ENCODE measurements around the gene ASXL1.
"Not testable (repeated sequence)": the region's sequence is repeated elsewhere in the genome, so short reads cannot be mapped to it uniquely, and the experiment has no call there.

Gene ASXL1

GRCh38 chr20:32454164-32455145, 96.3 kb downstream of the ASXL1 start:
- DNase-seq (ENCODE audit: low read depth) = no peak

DNA sequence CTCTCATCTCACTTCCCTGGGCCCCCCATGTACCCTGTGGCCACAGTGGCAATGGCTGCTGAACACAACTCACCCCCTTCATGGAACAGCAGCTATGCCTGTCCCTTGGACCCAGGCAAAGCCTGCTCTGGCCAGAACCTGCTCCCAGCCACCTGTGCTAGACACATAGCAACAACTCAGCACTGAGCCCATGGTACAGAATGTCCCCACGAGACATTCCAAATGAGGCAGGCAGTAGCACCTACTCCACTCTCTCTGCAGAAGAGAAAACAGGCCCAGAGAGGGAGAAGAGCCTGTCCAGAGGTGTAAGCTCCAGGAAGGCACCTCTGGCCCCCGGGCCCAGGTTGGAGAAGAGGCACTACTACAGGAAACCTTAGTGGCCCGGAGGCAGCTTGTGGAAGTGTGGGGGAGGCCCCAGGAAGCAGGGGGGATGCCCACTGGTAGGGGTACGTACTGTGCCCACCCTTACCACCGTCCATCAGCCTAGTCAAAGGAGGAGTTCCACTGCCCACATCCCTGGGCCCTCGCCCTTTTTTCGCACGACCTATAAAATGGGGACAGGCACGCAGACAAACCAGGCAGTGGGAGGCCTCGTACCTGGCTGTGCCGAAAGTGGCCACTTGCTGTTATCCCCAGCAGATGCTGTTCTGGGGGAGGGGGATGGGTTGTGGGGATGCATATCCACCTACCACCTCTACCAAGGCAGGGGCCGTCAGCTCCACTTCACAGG, 97.2 kb downstream of the ASXL1 start:
- DNase-seq (ENCODE audit: low read depth) = no peak

DNA sequence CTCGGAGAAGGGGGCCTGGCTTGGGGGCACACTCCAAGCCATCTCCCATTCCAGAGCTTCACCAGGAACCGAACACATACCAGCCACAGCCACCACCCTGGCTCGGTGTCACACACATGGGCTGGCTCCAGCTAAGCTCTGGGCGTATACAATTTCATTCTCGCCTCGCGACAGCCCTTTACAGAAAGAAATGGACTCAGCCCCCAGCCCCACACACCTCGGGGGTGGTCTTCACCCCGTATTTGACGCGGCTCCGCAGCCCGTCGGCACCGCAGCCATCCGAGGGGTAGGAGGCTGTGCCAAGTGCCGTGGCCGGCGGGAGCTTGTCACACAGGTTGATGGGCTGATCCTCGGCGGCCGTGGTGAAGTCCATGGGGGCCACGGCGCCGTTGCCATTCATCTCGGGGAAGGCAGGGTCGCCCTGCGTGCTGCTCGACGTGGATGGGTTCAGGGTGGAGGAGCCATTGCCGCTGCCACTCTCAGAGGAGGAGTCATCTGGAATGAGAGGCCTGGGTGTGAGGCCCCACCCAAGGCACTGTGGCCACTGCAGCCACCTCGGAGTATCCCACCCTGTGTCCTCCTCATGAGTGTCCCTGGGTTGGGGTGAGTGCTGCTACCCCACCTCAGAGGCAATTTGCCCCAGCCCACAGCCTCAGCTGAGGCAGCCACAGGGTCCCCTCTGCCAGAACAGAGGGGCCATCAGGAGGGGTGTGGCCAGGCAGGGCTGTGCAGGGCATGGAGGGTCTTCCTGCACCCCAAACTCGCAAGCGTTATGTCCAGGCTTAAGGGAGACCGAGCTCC, 98.0 kb downstream of the ASXL1 start:
- DNase-seq (ENCODE audit: low read depth) = no peak

DNA sequence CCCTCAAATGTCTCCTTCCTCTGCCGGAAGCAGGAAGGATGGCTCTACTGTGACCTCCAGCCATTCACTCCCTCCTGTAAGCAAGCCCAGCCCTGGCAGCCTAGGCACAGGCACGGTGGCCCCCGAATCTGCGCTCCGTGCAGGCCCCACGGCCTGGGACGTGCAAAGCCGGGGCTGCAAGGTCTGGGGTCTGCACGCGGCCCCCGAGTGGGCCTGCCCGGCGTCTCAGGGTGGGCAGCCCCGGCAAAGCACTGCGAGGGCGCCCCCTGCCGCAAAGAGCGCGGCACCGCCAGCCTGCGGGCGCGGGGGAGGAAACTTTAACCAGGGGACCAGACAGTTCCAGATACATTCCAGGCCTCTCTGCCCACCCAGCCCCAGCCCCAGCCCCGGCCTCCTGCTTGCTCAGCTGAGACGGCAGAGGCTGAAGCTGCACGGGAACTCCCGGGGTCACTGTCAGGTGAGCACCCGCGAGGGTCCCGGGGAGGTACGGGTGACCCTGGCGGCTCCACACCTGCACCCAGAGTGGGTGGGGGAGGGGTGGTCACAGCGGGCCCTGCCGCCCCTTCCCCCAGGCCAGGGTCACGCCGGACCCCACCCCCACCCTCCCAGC, 98.8 kb downstream of the ASXL1 start:
- DNase-seq (ENCODE audit: low read depth) = no peak

DNA sequence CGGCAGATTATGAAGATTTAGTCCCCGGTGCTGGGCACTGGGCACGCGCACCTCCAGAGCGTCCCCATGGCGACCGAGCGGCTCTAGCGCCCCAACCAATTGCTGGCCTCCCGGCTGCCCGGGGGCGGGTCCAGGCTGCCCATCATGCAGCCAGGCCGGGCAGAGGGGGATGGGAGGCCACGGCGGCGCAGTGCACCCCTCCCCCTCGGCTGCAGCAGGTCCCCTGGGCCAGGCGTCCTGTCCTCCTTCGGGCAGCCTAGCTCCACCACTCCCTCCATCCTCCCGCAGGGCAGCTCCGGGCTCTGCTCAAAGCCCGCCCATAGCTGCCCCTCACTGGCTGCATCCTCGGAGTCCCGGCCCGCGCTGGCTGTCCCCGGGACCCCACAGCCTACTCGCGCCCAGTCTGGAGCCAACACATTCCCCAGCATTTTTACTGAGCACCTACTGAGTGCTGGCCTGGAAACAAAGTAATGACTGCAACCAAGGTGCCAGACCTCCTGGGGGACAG, 99.4 kb downstream of the ASXL1 start:
- DNase-seq (ENCODE audit: low read depth) = no peak

GRCh38 chr20:32458061-32458836, 100.1 kb downstream of the ASXL1 start:
- no peak for DNase-seq (ENCODE audit: low read depth)

GRCh38 chr20:32458837-32459220, 100.7 kb downstream of the ASXL1 start:
- DNase-seq (ENCODE audit: low read depth) = no peak

DNA sequence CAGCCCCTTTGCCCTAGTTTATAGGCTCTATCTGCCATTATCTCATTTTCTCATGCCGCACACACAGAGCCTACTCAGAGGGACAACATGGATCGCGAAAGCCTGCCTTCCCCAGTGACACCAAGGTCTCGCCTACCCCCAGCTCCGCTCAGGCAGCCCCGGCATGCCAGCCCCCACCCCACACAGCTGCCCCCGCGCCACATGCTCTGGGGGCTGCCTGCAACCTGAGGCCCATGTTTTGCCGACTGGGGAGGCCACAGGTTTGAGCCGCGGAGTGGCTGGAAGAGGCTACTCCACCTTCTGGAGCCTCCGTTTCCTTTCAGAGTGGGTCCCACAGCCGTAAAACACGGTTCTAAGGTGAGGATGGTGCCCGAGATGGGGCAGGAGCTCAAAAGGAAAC, 102.1 kb downstream of the ASXL1 start:
- no peak for DNase-seq (ENCODE audit: low read depth)

GRCh38 chr20:32460683-32461320, 102.7 kb downstream of the ASXL1 start:
- DNase-seq (ENCODE audit: low read depth) = no peak

- DNase-seq (ENCODE audit: low read depth) = no peak
Observed at GRCh38 chr20:32461836-32462600, 103.9 kb downstream of the ASXL1 start.

- no peak for DNase-seq (ENCODE audit: low read depth)
Observed at GRCh38 chr20:32462900-32463641, 104.9 kb downstream of the ASXL1 start.

DNA sequence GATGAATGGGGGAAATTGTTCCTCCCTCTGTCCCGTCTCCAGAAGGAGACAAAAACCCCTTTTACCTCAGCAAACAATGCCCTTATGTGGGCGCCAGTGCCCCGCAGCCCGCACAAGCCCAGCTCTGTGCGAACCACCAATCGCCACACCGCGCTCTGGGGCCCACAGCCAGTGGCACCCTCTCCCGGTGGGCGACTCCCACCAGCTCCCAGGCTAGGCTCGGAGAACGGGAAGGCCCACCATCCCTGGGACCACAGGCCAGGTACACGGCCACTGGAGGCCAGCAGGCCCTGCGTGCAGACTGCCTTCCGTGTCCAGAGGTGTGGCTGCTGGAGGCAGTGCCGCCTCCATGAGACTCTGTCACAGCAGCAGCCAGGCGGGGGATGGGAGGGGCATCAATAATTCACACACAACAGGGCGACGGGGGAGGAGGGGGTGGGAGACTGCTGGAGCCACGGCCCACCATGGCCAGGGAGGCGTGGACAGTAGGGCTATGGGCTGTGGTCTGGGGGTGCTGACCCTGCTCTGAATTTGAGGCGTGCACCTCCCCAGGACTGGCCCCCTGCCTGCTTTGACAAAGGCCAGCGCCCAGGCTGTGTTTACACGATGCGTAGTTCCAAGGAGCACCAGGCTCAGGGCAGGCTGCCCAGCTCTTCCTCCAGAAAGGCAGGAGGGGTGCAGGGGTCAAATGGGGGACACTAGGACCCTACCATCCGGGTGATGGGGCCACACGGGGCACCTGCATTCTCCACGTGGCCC, 105.7 kb downstream of the ASXL1 start:
- no peak for DNase-seq (ENCODE audit: low read depth)

DNA sequence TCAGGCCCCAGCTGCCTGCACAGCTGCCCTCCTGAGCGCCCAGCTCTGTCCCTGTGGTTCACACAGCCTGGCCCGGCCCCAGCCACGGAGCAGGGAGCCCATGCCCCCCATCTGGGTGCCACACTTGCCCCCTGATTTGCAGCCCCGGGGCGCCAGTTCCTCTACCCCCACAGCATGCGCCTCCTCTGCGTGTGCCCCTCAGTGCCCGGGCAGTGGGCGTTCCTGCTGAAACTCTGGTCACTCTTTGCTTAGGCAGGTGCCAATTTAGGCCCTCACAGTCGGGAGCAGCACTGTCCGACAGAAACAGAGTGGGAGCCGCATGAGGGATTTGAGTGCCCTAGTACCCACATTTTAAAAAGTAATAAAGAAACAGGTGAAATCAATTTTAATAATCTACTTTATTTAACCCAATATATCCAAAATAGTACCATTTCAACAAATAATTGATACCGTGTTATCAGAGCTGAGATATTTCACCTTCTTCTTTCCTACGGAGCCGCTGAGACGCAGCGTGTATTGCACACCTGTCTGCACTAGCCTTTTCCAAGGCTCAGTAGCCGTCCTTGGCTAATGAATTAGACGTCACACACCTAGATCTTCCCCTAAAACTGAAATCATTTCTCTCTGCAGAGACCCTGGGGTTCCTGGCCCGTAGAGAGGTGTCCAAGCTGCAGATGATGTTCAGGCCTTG, 106.4 kb downstream of the ASXL1 start:
- DNase-seq (ENCODE audit: low read depth) = no peak

- no peak for DNase-seq (ENCODE audit: low read depth)
Observed at GRCh38 chr20:32465092-32465900, 107.2 kb downstream of the ASXL1 start.

GRCh38 chr20:32465901-32466675, 108.0 kb downstream of the ASXL1 start:
- DNase-seq (ENCODE audit: low read depth) = not testable (repeated sequence)

Data from activated T-cell treated with anti-CD3 and anti-CD28 coated beads for 1 hour (primary cell).